Measurements from ENCODE around the gene IGFN1.

GRCh38 chr1:201269900-201270410, 79.3 kb downstream of the IGFN1 start:
- no peak for TF ChIP-seq POLR2AphosphoS5 (IDR thresholded peaks at IDR 0.05; ENCODE audit: low read depth, low read length)
- TF ChIP-seq POLR2A (IDR thresholded peaks at IDR 0.05; ENCODE audit: low read depth, low read length) = no peak
